SK-N-SH treated with all-trans-retinoic acid at 6 μM for 48 hours (cell line): ENCODE data around the gene HELQ.

Experiments used
- ATAC-seq: fragments of 200-7000 bp; cut with Tn5 transposase; 3 replicates; pipeline ENCODE4 v1.9.1; 2020; ENCODE audit warnings: mild to moderate bottlenecking, moderate library complexity
- ARNTL ChIP-seq: fragments of 450-650 bp; formaldehyde crosslinking; IDR thresholded peaks from 2 replicates; pipeline ENCODE4 v1.5.0; 2020; ENCODE audit warnings: low read depth, mild to moderate bottlenecking, moderate library complexity, borderline replicate concordance
- BACH2 ChIP-seq: fragments of 250-450 bp; sonication (Bioruptor Pico); IDR thresholded peaks from 2 replicates; pipeline ENCODE4 v1.9.0; 2021; ENCODE audit warnings: mild to moderate bottlenecking, borderline replicate concordance
- CSDC2 ChIP-seq: fragments of 250-450 bp; sonication (Bioruptor Pico); IDR thresholded peaks from 2 replicates; pipeline ENCODE4 v1.5.0; 2020; ENCODE audit warnings: mild to moderate bottlenecking, moderate library complexity
- GLIS3 ChIP-seq: fragments of 250-450 bp; sonication (Bioruptor Pico); IDR thresholded peaks from 2 replicates; pipeline ENCODE4 v1.5.0; 2020; ENCODE audit warnings: mild to moderate bottlenecking, moderate library complexity
- ISL1 ChIP-seq: fragments of 250-450 bp; sonication (Bioruptor Pico); IDR thresholded peaks from 2 replicates; pipeline ENCODE4 v2.1.2; 2022; ENCODE audit warnings: mild to moderate bottlenecking, moderate library complexity
- OSR1 ChIP-seq: fragments of 250-450 bp; sonication (Bioruptor Pico); IDR thresholded peaks from 2 replicates; pipeline ENCODE4 v1.8.0; 2022; ENCODE audit warnings: moderate library complexity, mild to moderate bottlenecking, inconsistent platforms
- PPARA ChIP-seq: fragments of 250-450 bp; sonication (Bioruptor Pico); IDR thresholded peaks from 2 replicates; pipeline ENCODE4 v1.5.0; 2020; ENCODE audit warnings: mild to moderate bottlenecking, borderline replicate concordance
- RARB ChIP-seq: fragments of 250-450 bp; sonication (Bioruptor Pico); IDR thresholded peaks from 2 replicates; pipeline ENCODE4 v1.8.0; 2021; ENCODE audit warnings: mild to moderate bottlenecking, moderate library complexity
- SNAI2 ChIP-seq: fragments of 250-450 bp; sonication (Bioruptor Pico); IDR thresholded peaks from 2 replicates; pipeline ENCODE4 v1.5.0; 2020; ENCODE audit warnings: mild to moderate bottlenecking, moderate library complexity
- TOX ChIP-seq: fragments of 250-450 bp; sonication (Bioruptor Pico); IDR thresholded peaks from 2 replicates; pipeline ENCODE4 v1.8.0; 2021; ENCODE audit warnings: mild to moderate bottlenecking, moderate library complexity, borderline replicate concordance
- ZC3H10 ChIP-seq: fragments of 250-450 bp; sonication (Bioruptor Pico); IDR thresholded peaks from 2 replicates; pipeline ENCODE4 v1.5.1; 2021; ENCODE audit warnings: mild to moderate bottlenecking, moderate library complexity
- ZFP3 ChIP-seq: fragments of 250-450 bp; sonication (Bioruptor Pico); IDR thresholded peaks from 2 replicates; pipeline ENCODE4 v1.5.0; 2020; ENCODE audit warnings: mild to moderate bottlenecking, moderate library complexity
- ZFP30 ChIP-seq: fragments of 450-650 bp; formaldehyde crosslinking; IDR thresholded peaks from 2 replicates; pipeline ENCODE4 v1.5.0; 2022; ENCODE audit warnings: mild to moderate bottlenecking, moderate library complexity
- ZNF565 ChIP-seq: fragments of 450-650 bp; formaldehyde crosslinking; conservative IDR thresholded peaks from 2 replicates; pipeline ENCODE4 v1.5.0; 2020; ENCODE audit warnings: low read depth, mild to moderate bottlenecking, moderate library complexity
- ZNF70 ChIP-seq: fragments of 450-650 bp; formaldehyde crosslinking; IDR thresholded peaks from 2 replicates; pipeline ENCODE4 v1.5.0; 2020; ENCODE audit warnings: mild to moderate bottlenecking, moderate library complexity
- TF ChIP-seq, protein P1 (sequence below): fragments of 250-450 bp; sonication (Bioruptor Pico); IDR thresholded peaks from 2 replicates; pipeline ENCODE4 v1.5.1; 2021; ENCODE audit warnings: mild to moderate bottlenecking, moderate library complexity
- TF ChIP-seq, protein P2 (sequence below): fragments of 250-450 bp; sonication (Bioruptor Pico); IDR thresholded peaks from 2 replicates; pipeline ENCODE4 v1.8.0; 2021; ENCODE audit warnings: low read depth, mild to moderate bottlenecking, moderate library complexity, borderline replicate concordance
- TF ChIP-seq, protein P3 (sequence below): fragments of 250-450 bp; sonication (Bioruptor Pico); IDR thresholded peaks from 2 replicates; pipeline ENCODE4 v1.5.1; 2020; ENCODE audit warnings: low read depth, mild to moderate bottlenecking, moderate library complexity
- TF ChIP-seq, protein P4 (sequence below): fragments of 250-450 bp; sonication (Bioruptor Pico); IDR thresholded peaks from 2 replicates; pipeline ENCODE4 v1.5.0; 2020; ENCODE audit warnings: mild to moderate bottlenecking, moderate library complexity
- TF ChIP-seq, protein P5 (sequence below): fragments of 250-450 bp; sonication (Bioruptor Pico); IDR thresholded peaks from 2 replicates; pipeline ENCODE4 v1.8.0; 2020; ENCODE audit warnings: mild to moderate bottlenecking, moderate library complexity, borderline replicate concordance

Gene HELQ

DNA sequence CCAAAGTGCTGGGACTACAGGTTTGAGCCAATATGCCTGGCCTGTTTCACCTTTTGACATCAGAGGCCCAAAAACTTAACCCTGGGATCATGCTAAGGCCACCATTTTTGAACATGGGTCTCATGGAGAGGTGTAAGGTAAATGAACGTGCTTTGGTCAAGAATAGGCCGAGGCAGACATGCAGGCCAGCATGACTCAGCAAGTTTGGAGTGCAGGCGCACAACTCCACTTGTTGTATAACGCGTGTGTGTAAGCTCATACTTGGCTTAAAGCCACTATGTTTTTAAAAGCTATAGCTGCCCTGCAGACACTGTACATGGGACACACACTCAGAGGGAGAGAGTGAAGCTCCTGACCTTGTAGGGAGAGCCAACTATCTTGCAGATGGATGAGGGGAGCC is 77.2 kb downstream of the HELQ start (continued):
- TF ChIP-seq CSDC2 (CRISPR knock-in tag) (no peak), SNAI2 (CRISPR knock-in tag) (no peak)

DNA sequence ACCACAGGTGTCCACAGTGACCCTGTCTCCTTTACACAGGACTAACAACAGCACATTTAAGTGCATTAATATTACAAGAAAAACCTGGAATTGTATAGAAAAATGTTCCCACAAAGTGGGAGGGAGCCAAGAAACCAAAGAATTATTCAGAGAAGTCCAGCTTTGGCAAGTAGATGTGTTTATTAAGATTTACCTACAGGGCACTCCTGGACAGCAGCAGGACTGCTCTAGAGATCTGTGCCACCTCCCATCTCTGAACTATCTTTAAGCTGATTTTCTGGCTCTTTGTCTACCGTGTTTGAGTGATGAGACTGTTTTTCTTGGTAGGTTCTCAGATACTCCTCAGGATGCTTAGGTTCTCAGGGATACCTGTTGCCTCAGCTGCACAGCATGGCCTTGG is 82.7 kb downstream of the HELQ start:
- no peak for ATAC-seq
- TF ChIP-seq, protein P1, sequence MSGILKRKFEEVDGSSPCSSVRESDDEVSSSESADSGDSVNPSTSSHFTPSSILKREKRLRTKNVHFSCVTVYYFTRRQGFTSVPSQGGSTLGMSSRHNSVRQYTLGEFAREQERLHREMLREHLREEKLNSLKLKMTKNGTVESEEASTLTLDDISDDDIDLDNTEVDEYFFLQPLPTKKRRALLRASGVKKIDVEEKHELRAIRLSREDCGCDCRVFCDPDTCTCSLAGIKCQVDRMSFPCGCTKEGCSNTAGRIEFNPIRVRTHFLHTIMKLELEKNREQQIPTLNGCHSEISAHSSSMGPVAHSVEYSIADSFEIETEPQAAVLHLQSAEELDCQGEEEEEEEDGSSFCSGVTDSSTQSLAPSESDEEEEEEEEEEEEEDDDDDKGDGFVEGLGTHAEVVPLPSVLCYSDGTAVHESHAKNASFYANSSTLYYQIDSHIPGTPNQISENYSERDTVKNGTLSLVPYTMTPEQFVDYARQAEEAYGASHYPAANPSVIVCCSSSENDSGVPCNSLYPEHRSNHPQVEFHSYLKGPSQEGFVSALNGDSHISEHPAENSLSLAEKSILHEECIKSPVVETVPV: no peak
- TF ChIP-seq ZFP30 (CRISPR knock-in tag) (no peak), TOX (CRISPR knock-in tag) (no peak), OSR1 (CRISPR knock-in tag) (no peak), CSDC2 (CRISPR knock-in tag) (no peak), SNAI2 (CRISPR knock-in tag) (no peak), ISL1 (CRISPR knock-in tag) (no peak), RARB (no peak)
- TF ChIP-seq, protein P2, sequence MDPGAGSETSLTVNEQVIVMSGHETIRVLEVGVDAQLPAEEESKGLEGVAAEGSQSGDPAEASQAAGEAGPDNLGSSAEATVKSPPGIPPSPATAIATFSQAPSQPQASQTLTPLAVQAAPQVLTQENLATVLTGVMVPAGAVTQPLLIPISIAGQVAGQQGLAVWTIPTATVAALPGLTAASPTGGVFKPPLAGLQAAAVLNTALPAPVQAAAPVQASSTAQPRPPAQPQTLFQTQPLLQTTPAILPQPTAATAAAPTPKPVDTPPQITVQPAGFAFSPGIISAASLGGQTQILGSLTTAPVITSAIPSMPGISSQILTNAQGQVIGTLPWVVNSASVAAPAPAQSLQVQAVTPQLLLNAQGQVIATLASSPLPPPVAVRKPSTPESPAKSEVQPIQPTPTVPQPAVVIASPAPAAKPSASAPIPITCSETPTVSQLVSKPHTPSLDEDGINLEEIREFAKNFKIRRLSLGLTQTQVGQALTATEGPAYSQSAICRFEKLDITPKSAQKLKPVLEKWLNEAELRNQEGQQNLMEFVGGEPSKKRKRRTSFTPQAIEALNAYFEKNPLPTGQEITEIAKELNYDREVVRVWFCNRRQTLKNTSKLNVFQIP (CRISPR knock-in tag): no peak
- TF ChIP-seq, protein P3, sequence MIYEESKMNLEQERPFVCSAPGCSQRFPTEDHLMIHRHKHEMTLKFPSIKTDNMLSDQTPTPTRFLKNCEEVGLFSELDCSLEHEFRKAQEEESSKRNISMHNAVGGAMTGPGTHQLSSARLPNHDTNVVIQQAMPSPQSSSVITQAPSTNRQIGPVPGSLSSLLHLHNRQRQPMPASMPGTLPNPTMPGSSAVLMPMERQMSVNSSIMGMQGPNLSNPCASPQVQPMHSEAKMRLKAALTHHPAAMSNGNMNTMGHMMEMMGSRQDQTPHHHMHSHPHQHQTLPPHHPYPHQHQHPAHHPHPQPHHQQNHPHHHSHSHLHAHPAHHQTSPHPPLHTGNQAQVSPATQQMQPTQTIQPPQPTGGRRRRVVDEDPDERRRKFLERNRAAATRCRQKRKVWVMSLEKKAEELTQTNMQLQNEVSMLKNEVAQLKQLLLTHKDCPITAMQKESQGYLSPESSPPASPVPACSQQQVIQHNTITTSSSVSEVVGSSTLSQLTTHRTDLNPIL (CRISPR knock-in tag): no peak

DNA sequence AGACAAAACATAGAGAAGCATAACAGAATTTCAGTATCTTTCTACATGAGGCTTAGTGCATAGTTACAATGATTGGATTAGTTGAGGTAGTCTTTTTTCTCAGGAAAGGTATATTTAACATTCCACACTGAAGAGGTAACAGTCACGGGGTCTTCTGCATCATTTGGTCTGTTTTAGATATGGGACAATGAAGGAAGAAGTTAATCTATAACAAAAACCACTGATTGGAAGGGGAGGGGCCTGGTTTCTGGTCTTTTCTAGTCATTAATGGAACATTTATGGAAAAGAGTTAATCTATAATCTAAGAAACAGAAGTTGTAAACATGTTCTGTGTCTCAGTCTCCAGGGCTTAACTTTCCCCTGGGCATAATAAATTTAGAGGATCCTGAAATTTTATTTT is 83.7 kb downstream of the HELQ start:
- no peak for ATAC-seq
- TF ChIP-seq ISL1 (CRISPR knock-in tag): no peak
- TF ChIP-seq ZNF565 (CRISPR knock-in tag): no peak
- no peak for TF ChIP-seq TOX (CRISPR knock-in tag)
- TF ChIP-seq RARB: no peak
- no peak for TF ChIP-seq ZFP30 (CRISPR knock-in tag)
- TF ChIP-seq, protein P4, sequence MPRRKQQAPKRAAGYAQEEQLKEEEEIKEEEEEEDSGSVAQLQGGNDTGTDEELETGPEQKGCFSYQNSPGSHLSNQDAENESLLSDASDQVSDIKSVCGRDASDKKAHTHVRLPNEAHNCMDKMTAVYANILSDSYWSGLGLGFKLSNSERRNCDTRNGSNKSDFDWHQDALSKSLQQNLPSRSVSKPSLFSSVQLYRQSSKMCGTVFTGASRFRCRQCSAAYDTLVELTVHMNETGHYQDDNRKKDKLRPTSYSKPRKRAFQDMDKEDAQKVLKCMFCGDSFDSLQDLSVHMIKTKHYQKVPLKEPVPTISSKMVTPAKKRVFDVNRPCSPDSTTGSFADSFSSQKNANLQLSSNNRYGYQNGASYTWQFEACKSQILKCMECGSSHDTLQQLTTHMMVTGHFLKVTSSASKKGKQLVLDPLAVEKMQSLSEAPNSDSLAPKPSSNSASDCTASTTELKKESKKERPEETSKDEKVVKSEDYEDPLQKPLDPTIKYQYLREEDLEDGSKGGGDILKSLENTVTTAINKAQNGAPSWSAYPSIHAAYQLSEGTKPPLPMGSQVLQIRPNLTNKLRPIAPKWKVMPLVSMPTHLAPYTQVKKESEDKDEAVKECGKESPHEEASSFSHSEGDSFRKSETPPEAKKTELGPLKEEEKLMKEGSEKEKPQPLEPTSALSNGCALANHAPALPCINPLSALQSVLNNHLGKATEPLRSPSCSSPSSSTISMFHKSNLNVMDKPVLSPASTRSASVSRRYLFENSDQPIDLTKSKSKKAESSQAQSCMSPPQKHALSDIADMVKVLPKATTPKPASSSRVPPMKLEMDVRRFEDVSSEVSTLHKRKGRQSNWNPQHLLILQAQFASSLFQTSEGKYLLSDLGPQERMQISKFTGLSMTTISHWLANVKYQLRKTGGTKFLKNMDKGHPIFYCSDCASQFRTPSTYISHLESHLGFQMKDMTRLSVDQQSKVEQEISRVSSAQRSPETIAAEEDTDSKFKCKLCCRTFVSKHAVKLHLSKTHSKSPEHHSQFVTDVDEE (CRISPR knock-in tag): no peak
- TF ChIP-seq, protein P1: no peak
- TF ChIP-seq ZNF70 (CRISPR knock-in tag): no peak
- TF ChIP-seq ARNTL (CRISPR knock-in tag): no peak
- no peak for TF ChIP-seq OSR1 (CRISPR knock-in tag)
- no peak for TF ChIP-seq ZC3H10 (CRISPR knock-in tag)
- TF ChIP-seq GLIS3 (CRISPR knock-in tag): no peak
- TF ChIP-seq, protein P5, sequence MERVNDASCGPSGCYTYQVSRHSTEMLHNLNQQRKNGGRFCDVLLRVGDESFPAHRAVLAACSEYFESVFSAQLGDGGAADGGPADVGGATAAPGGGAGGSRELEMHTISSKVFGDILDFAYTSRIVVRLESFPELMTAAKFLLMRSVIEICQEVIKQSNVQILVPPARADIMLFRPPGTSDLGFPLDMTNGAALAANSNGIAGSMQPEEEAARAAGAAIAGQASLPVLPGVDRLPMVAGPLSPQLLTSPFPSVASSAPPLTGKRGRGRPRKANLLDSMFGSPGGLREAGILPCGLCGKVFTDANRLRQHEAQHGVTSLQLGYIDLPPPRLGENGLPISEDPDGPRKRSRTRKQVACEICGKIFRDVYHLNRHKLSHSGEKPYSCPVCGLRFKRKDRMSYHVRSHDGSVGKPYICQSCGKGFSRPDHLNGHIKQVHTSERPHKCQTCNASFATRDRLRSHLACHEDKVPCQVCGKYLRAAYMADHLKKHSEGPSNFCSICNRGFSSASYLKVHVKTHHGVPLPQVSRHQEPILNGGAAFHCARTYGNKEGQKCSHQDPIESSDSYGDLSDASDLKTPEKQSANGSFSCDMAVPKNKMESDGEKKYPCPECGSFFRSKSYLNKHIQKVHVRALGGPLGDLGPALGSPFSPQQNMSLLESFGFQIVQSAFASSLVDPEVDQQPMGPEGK (CRISPR knock-in tag): no peak
- TF ChIP-seq, protein P3 (CRISPR knock-in tag): no peak
- no peak for TF ChIP-seq ZFP3 (CRISPR knock-in tag)
- TF ChIP-seq PPARA: no peak
- TF ChIP-seq SNAI2 (CRISPR knock-in tag): no peak
- TF ChIP-seq CSDC2 (CRISPR knock-in tag): no peak
- no peak for TF ChIP-seq BACH2 (CRISPR knock-in tag)
